Activated naive CD4-positive, alpha-beta T cell treated with Interleukin-2 at 50 U/mL for 16 hours (primary cell): ENCODE measurements around the gene NAV2.
"Not testable (repeated sequence)": the region's sequence is repeated elsewhere in the genome, so short reads cannot be mapped to it uniquely, and the experiment has no call there.

Experiments
- DNase-seq: peaks from one replicate; pipeline ENCODE4 v3.0.0-alpha.2; 2020

The NAV2 gene

GRCh38 chr11:19960410-19960809 is 247.8 kb downstream of the NAV2 start:
- DNase-seq = not testable (repeated sequence)

- DNase-seq = no peak
Measured at GRCh38 chr11:19961225-19961624, 248.6 kb downstream of the NAV2 start.

GRCh38 chr11:19962053-19962800 is 249.6 kb downstream of the NAV2 start:
- DNase-seq = no peak

GRCh38 chr11:19962801-19963175 is 250.2 kb downstream of the NAV2 start:
- DNase-seq = no peak

GRCh38 chr11:19963697-19964387 is 251.2 kb downstream of the NAV2 start:
- no peak for DNase-seq

- no peak for DNase-seq
Measured at GRCh38 chr11:19966441-19966840, 253.8 kb downstream of the NAV2 start.

GRCh38 chr11:19966927-19967326 is 254.3 kb downstream of the NAV2 start:
- DNase-seq = no peak

- DNase-seq = no peak
Measured at GRCh38 chr11:19967787-19968186, 255.2 kb downstream of the NAV2 start.

- no peak for DNase-seq
Measured at GRCh38 chr11:19968860-19969259, 256.2 kb downstream of the NAV2 start.

GRCh38 chr11:19970944-19971343 is 258.3 kb downstream of the NAV2 start:
- no peak for DNase-seq

- no peak for DNase-seq
Measured at GRCh38 chr11:19972091-19972490, 259.5 kb downstream of the NAV2 start.

- DNase-seq = no peak
Measured at GRCh38 chr11:19972651-19973050, 260.0 kb downstream of the NAV2 start.

- DNase-seq = no peak
Measured at GRCh38 chr11:19973136-19973635, 260.5 kb downstream of the NAV2 start.

GRCh38 chr11:19974886-19975285 is 262.2 kb downstream of the NAV2 start:
- DNase-seq = no peak

- no peak for DNase-seq
Measured at GRCh38 chr11:19975414-19975990, 262.9 kb downstream of the NAV2 start.

- DNase-seq = no peak
Measured at GRCh38 chr11:19976281-19976941, 263.8 kb downstream of the NAV2 start.

GRCh38 chr11:19977941-19978340 is 265.3 kb downstream of the NAV2 start:
- DNase-seq = no peak

- no peak for DNase-seq
Measured at GRCh38 chr11:19978668-19979518, 266.3 kb downstream of the NAV2 start.

GRCh38 chr11:19979519-19979845 is 266.8 kb downstream of the NAV2 start:
- no peak for DNase-seq

GRCh38 chr11:19980388-19980787 is 267.8 kb downstream of the NAV2 start:
- no peak for DNase-seq

GRCh38 chr11:19980957-19981669 is 268.5 kb downstream of the NAV2 start:
- DNase-seq = no peak
